HG02943 (cell line): Measurements from ENCODE around the gene PDAP1.
"Not testable (repeated sequence)": the region's sequence is repeated elsewhere in the genome, so short reads cannot be mapped to it uniquely, and the experiment has no call there.

ENCODE experiments used
- ATAC-seq: cut with Tn5 transposase; IDR thresholded peaks from one replicate; pipeline ENCODE4 v1.9.1; 2021; ENCODE audit warnings: mild to moderate bottlenecking, low read depth, moderate library complexity; ENCODE audit not compliant: unreplicated experiment

PDAP1 gene, protein sequence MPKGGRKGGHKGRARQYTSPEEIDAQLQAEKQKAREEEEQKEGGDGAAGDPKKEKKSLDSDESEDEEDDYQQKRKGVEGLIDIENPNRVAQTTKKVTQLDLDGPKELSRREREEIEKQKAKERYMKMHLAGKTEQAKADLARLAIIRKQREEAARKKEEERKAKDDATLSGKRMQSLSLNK

DNA sequence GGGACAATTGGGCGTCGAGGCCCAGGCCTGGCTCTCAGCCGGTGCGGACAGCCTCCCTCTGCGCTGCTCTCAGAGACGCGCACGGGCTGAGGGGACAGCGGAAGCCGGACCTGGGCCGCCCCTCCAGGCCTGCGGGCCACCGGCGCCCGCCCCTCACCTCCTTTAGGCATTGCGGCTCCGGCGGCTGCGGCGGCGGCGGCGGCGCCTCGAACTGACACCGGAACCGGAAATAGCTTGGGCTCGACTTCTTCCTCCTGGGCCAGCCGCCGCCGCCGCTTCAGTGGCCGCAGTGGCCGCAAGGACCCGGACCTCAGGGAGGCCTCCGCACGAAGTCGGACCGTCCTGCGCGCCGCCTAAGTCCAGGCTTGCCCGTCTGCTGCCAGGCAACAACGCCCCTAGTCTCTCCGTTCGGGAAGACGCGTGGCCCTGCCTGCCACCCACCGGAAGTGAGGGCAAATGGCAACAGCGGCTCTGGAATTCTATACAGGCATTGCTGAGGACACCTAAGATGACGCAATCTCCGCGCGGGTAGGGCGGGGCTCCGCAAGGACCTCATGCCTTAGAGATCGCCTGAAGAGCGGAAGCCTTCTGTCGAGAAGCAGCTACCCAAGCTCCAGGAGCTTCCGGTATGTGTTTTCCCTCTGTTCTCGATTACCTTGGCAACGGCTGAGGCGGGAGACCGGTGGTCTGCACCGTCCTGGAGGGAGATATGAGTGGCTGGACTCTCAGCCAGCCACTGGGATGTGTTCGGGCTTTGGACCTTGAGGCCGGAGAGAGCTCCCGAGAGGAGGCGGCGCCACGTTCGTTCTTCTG lies at the start of gene PDAP1, which contains the start of gene BUD31:
Gene PDAP1 (minus strand): TSS at position 219 of the 813 bp plus-strand sequence. CDS start 49 bp downstream, at position 170.
Gene BUD31 (plus strand): TSS at position 591 of the 813 bp plus-strand sequence. CDS start 2,124 bp downstream, outside the sequence.
- peak; percentile 78 for ATAC-seq

DNA sequence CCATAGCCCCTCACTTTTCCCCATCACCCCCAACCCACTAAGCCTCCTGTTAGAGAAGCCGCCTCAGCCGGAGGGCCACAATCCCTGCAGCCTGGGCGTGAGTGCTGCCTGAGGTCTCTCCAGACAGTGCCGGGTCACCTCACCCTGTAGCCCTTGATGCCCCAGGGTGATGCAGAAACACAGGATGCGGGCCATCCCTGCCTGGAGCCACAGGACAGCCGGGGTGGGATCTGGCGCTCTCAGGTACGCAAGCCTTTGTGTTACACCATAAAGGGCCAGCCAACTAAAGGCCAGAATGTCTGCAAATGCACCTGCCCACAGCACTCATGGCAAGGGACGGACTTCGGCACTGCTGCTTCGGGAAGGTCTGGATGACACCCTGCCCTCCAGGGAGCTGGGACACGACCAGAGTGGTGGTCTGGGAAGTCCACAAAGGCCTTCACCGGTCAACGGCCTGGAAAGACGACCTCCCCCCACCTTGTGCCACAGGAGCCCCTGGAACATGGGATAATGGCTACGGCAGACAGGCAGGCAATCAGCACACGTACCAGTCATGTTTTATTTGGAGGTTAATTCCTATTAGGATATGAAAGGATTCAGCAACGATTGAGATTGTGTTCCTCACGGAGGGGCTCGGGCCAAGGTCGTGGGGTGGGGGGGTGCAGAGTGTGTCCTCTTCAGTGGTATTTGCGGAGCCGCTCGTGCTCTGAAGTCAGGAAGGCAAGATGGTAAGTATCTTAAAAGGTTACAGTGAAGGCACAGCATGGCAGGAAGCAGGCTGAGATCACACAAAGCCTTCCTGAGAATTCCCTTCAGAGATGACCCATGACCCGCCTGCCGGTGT lies 49.5 kb upstream of the PDAP1 start:
- no peak for ATAC-seq

DNA sequence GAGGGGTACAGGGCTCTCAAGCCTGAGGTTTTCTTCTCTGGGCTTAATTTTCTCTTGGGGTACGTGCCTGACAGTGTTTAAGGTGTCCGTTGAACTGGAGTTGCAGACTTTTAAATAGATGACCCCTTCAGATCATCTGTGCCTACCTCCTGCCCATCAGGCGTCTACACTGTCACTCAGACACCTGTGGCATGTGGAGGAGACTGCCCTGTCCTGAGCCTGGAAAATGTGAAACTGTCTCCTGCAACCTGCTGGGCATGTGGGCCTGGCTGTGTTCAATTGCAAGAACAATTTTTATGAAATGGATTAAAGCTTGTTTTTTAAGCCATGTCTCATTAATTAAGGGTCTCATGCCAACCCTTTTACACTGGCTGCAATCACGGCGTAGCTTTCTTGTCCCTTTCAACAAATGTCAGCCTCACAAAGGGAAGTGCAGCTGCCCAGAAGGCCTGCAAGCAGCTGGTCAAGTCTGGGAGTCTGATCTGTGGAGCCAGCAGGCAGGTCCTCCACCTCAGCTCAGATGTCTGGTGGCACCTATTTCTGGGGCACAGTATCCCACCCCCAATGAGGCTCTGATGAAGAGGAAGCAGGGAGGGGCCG lies 48.8 kb upstream of the PDAP1 start:
- no peak for ATAC-seq

DNA sequence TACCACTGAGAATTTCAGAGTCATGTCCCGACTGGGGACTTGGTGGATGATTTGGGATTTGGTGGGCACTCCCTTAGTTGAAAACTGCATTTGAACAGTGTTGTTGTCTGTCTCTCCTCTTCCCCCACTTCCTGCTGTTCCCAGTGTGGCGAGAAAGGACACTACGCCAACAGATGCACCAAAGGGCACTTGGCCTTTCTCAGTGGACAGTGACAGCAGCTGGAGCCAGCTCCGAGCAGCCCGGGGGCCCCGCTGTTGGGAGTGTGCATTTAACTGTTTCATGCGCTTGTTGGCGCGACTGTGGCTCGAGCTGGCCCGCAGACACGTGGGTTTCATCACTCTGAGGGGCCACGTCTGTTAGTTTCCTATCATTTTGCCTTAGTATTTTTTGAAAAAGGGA lies 47.9 kb upstream of the PDAP1 start:
- no peak for ATAC-seq

DNA sequence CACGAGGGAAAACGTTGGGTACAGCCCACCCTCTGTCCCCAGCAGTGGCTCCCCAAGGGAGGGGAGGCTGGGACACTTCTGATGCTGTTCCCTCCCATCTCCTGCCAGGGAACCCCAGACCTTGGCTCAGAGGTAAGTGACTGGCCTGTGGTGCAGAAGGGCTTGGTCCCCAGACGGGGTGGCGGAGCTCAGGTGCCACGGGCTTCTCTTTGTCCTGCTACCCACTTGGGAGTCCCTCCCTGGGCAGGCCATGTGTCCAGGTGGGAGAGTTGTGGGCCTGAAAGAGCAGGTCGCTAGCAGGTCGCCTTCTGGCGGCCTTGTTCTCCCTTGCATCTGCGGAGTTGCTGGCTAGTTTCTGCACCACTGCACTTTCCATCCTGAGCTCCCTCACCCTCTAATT lies 47.5 kb upstream of the PDAP1 start:
- no peak for ATAC-seq

DNA sequence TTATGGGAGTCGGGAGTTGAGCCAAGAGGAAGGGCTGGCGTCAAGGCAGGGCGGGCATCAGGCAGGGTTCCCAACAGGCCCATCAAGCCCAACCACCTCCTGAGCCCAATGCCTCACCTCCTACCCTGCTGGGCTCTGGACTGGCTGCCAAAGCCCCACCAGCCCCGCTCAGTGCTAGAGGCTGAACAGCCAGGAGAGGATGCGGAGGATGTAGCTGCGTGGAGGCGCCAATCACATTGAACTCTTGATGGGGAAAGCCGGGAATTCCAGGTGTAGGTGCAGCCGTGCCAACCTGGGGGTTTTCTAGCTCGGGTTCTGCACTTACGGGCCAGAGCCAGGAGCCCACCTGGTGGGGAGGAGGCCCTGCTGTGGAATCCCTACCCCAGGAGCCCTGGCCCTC lies 44.7 kb upstream of the PDAP1 start:
- no peak for ATAC-seq

DNA sequence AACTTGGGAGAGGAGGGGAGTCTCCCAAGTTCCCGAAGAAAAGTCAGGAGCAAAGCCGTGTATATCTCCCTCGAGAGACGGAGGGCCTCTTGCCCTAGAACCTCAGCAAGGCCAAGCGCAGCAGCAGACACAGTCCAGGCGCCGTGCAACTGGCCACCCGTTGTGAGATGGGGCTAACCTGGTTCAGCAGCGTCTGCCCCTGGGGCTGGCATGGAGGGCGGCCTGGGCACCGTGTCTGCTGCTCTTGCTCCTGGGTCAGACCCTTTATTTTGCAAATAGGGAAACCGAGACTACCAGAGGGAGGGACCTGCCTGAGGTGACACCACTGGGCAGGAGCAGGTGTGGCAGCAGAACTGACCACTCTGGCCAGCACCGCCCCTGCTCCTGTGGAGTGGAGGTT lies 44.1 kb upstream of the PDAP1 start:
- no peak for ATAC-seq

DNA sequence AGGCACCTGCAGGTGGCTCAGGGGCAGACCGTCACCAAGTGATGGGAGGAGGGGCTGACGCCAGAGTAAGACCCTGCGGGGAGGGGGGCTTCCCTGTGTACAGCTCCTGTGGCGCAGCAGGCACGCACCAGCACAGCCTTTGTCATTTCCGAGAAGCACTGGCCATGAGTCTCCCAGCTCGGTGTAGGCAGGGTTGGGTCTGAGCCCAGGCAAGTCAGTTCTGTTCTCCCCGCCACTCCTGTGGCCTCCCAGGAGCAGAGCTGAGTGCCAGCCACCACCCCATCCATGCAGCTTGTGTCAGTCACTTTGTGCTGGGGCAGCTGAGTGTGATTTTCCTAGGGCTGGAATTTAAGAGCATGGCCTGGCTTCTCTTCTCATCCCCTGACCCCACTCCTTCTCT lies 43.5 kb upstream of the PDAP1 start:
- no peak for ATAC-seq

DNA sequence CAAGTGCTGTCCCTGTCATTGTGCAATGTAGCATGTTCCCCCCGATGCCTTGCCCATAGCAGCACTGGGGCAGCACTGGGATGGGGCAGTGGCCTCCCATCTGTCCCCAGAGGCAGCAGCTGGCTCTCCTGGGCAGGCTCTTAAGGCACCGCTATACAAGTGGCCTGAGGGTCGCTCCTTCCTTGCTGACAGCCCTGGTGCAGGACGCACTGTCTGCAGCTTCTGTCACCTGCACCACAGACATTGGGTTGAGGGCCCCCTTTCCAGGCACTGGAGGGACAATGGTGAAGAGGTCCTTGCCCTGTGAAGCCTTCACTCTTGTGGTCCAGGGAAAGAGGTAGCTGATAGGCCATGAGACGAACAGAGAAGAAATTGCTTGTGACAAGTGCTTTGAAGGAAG lies 40.9 kb upstream of the PDAP1 start:
- no peak for ATAC-seq

DNA sequence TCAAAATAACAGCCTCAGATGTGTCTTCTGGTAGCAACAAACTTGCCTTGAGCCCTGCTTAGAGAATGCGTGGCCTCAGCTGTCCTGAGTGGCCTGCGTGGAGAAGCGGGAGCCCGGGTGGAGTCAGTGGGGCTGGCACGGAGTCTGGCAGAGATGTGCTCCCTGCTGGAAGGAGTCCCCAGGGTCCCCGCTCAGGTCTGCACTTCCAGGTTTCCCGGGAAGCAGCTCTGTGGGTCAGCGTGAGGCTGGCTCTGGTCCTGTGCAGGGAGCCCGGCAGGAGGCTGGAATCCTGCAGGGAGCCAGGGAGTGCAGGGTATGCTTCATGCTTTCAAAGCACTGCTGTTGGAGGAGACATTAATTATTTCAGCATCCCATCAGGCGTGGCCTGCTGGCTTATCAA lies 40.5 kb upstream of the PDAP1 start:
- no peak for ATAC-seq

DNA sequence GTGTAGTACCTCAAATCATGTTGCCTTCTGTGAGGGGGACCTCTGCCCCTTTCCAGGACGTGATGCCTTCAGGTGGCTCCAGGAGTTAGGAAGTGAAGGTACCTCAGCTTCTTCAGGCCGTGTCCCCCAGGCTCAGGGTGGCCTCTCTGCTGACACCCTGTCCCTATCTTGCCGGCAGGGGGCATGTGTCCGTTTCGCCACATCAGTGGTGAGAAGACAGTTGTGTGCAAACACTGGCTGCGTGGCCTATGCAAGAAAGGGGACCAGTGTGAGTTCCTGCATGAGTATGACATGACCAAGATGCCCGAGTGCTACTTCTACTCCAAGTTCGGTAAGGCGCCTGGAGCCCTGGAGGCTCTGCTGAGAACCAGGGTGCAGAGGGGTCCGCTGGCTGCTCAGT lies 39.5 kb upstream of the PDAP1 start:
- ATAC-seq, result no peak

DNA sequence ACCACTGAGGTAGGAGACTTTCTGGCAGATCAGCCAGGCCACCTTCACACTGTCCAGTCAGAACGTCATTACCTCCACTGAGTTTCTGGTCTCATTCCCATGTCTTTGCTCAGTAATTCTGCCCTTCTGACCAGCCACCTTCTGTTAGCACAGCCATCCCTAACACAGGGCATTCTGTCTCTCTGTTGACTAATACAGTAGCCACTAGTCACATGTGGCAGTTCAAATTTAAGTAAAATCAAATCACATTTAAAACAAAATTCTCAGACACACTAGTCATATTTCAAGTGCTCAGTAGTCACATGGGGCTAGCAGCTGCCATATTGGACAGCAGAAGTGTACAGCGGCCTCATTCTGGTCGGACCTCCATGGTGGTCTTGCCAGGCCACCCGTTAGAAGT lies 37.7 kb upstream of the PDAP1 start:
- no peak for ATAC-seq

DNA sequence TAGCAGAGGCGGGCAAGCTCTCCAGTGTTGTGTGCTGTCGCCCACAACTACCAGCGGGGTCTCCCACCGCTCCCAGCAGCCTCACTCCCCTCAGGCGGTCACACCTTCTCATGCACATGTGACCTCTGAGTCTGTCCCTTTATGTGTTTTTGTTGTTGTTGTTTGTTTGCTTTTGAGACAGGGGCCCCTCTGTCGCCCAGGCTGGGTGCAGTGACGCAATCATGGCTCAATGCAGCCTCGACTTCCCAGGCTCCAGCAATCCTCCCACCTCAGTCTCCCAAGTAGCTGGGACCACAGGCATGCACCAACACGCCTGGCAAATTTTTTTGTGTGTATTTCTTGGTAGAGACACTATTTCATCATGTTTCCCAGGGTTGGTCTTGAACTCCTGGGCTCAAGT lies 31.8 kb upstream of the PDAP1 start:
- no peak for ATAC-seq

DNA sequence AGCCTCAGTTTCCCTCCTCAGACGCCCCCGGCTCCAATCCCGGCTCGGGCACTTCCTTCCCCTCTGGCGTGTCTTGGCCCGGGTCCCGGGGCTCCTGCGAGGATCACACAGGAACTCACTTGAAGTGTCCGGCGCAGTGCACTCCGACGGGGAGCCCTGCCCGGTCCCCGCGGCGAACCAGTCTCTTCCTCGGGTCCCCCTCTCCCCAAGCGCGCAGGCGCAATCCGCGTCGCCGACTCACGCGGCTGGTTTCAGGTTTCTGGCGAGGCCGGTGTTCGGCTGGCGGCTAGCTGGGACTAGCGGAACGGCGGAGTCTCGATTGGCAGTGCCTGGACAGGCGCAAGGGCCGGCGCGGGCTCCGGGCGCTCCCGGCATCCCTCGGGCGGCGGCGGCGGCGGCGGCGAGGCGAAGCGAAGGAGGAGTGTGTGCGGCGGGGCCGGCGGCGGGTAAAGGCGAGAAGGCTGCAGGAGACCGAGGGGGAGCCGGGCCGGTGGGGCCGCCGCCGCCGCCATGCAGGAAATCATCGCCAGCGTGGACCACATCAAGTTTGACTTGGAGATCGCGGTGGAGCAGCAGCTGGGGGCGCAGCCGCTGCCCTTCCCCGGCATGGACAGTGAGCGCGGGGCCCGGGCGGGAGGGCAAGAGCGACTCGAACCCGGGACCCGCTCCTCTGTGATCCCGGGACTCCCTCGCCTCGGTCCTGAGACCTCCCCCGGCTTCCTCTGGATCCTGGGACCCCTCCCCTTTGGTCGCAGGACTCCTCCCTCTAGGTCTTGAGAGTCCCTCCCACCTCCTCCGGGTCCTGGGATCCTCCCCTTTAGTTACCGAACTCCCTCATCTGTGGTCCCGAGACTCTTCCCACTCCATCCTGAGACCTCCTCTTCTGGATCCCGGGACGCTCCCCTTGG lies 30.4 kb upstream of the PDAP1 start, which contains the start of the genes CPSF4 and PTCD1:
Gene CPSF4 (plus strand): TSS at position 371 of the 908 bp plus-strand sequence. CDS start 140 bp downstream, at position 511.
Gene PTCD1 (minus strand): TSS at position 226 of the 908 bp plus-strand sequence. CDS start 3,556 bp downstream, outside the sequence.
- peak; percentile 76 for ATAC-seq

DNA sequence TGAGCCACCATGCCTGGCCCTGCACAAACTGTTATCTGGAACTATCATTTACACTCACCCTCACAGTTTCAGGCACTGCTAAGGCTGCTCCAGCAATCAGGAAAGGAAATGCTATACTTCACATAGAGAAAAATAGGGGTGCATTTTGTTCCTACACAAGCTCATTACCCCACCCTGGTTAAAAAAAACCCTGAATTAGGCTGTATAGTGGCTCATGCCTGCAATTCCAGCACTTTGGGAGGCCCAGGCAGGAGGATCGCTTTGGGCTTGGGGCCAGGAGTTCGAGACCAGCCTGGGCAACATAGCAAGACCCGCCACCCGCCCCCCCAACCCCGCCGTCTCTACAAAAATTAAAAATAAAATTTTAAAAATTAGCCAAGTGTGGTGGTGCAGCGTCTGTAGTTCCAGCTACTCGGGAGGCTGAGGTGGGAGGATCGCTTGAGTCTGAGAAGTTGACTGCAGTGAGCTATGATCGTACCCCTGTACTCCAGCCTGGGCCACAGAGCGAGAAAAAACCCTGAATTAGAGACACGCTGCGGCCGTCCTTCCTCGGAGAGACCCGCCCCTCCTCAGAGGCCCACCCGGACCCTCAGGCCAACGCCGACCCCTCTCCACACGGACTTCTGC lies 29.7 kb upstream of the PDAP1 start:
- no peak for ATAC-seq

DNA sequence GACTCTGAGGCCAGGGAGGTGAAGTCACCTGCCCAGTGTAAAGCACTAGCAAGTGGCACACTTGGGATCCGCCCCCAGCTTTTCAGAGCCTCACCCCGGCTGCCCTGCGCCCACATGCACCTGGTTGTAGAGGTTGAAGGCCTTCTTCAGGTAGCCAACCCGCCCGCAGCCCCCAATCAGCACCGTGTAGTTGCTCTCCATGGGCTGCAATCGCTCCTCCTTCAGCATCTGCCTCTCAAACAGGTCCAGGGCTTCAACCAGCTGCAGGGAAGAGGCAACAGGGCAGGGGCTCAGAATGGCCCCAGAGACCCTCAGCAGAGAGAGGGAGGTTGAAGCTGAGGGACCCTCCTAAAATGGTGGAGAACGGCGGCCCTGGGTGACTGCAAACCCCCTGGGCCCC lies 24.8 kb upstream of the PDAP1 start:
- ATAC-seq, result no peak

DNA sequence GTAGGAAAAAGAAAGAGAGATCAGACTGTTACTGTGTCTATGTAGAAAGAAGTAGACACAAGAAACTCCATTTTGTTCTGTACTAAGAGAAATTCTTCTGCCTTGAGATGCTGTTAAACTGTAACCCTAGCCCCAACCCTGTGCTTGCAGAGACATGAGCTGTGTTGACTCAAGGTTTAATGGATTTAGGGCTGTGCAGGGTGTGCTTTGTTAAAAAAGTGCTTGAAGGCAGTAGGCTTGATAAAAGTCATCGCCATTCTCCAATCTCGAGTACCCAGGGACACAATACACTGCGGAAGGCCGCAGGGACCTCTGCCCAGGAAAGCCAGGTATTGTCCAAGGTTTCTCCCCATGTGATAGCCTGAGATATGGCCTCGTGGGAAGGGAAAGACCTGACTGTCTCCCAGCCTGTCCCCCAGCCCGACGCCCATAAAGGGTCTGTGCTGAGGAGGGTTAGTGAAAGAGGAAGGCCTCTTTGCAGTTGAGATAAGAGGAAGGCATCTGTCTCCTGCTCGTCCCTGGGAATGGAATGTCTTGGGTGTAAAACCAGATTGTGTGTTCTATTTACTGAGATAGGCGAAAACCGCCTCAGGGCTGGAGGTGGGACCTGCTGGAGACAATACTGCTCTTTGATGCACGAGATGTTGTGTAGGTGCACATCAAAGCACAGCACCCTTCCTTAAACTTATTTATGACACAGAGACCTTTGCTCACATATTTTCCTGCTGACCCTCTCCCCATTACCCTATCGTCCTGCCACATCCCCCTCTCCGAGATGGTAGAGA lies 23.6 kb upstream of the PDAP1 start:
- ATAC-seq, result not testable (repeated sequence)

DNA sequence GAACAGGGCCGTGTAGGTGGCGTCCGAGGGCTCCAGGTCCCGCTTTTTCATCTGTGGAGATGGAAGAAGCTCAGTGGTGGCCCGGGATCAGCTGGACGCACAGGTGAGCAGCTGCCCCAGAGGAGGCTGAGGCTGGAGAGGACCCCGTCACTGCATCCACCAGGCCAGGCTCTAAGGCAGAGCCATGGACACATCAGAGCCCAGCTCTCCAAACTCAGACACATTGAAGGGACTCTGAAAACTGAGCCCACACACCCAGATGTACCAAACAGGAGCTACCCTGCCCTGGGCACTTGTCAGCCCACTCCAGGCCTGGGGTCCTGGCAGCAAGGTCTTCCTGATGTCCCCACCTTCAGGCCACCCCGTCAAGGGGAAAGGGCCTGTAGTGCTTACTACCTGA lies 21.4 kb upstream of the PDAP1 start:
- no peak for ATAC-seq
